K562 (cell line): Measurements from ENCODE around the gene TM9SF4. TPM values are rescaled to one million over a fixed set of nuclear protein-coding genes. Genes with fewer than 3 reads are reported as not detected.
A peak's percentile ranks its signal among the peaks of the same experiment; 100 is the strongest.

ENCODE experiments used
- ATAC-seq: fragments of 200-7000 bp; cut with Tn5 transposase; 3 replicates; pipeline ENCODE4 v1.9.1; 2020; ENCODE audit warnings: moderate library complexity
- BruUV-seq: library from RNA; stranded (reverse); fragments of 400-500 nt; replicated peaks from 2 replicates; lab custom pipeline; 2021; lab: Mats Ljungman, UMichigan
- CTCF ChIA-PET: fragments of 300-600 bp; formaldehyde crosslinking; extraction: SDS; loops from one replicate; lab custom pipeline; 2021; ENCODE audit warnings: low intra/inter-chr PET ratio; lab: Yijun Ruan, JAX
- POLR2A ChIA-PET: fragments of 300-600, 350-650 bp; sonication (Branson Sonifier 250); formaldehyde crosslinking; extraction: SDS; loops from one replicate; lab custom pipeline; 2021; ENCODE audit warnings: antibody characterized with exemption, inconsistent platforms; lab: Yijun Ruan, JAX
- DNase-seq, 4 experiments: peaks; one replicate each; pipeline versions ENCODE4 v3.0.0 to v3.0.0-alpha.2; 2011 to 2018; ENCODE audit warnings: low spot score in 3 of 4, mixed read lengths in 3 of 4; ENCODE audit errors: extremely low read depth in 1 of 4
- FAIRE-seq: peaks from 2 replicates; lab custom pipeline; 2011; peaks lifted over from hg19 to GRCh38; lab: Jason Lieb, UNC
- H2AFZ ChIP-seq: 2 replicates; pipeline ENCODE4 v1.6.0; 2011; ENCODE audit warnings: low read depth, low read length, control low read depth, inconsistent platforms
- H3K27ac ChIP-seq: fragments of 200-600 bp; 3 replicates; pipeline ENCODE4 v1.8.0; 2011; ENCODE audit warnings: low read depth, mild to moderate bottlenecking, control low read depth, inconsistent platforms, low read length, moderate library complexity, mixed read lengths; ENCODE audit errors: extremely low read depth
- H3K27me3 ChIP-seq, 2 experiments: fragments of 300-600 bp in 1 of 2; 2 replicates in 1 of 2; 3 replicates in 1 of 2; pipeline versions ENCODE4 v1.6.0 to v1.8.0; 2011; ENCODE audit warnings: inconsistent platforms in 2 of 2, low read length in 2 of 2, mild to moderate bottlenecking in 1 of 2, mixed read lengths in 1 of 2, moderate library complexity in 1 of 2; ENCODE audit not compliant: control insufficient read depth in 2 of 2, insufficient read depth in 2 of 2
- H3K36me3 ChIP-seq: fragments of 300-600 bp; 3 replicates; pipeline ENCODE4 v1.8.0; 2011; ENCODE audit warnings: mild to moderate bottlenecking, low read length, inconsistent platforms; ENCODE audit not compliant: control insufficient read depth, insufficient read depth
- H3K4me1 ChIP-seq, 2 experiments: fragments of 200-600 bp in 1 of 2; replicated peaks in 1 of 2; 2 replicates in 1 of 2; 3 replicates in 1 of 2; pipeline versions ENCODE4 v1.5.1 to v1.8.0; 2011; ENCODE audit warnings: inconsistent platforms in 2 of 2, low read length in 2 of 2, mild to moderate bottlenecking in 1 of 2, mixed read lengths in 1 of 2, moderate library complexity in 1 of 2; ENCODE audit not compliant: control insufficient read depth in 2 of 2, insufficient read depth in 2 of 2
- H3K4me2 ChIP-seq: 2 replicates; pipeline ENCODE4 v1.6.1; 2011; ENCODE audit warnings: low read length, control low read depth, inconsistent platforms, mixed read lengths; ENCODE audit not compliant: insufficient read depth
- H3K4me3 ChIP-seq: fragments of 200-600 bp; sonication (generic), shearing (Covaris generic); 2 replicates; pipeline ENCODE4 v1.5.1; 2016; ENCODE audit warnings: control low read depth, inconsistent platforms
- H3K79me2 ChIP-seq: fragments of 200-600 bp; 3 replicates; pipeline ENCODE4 v1.8.0; 2011; ENCODE audit warnings: low read length, inconsistent platforms; ENCODE audit not compliant: control insufficient read depth, insufficient read depth
- H3K9ac ChIP-seq, 2 experiments: 2 replicates each; pipeline versions ENCODE4 v1.6.0 to v1.6.1; 2011; ENCODE audit warnings: low read depth in 2 of 2, low read length in 2 of 2, control low read depth in 1 of 2, inconsistent platforms in 1 of 2, mild to moderate bottlenecking in 1 of 2, mixed read lengths in 1 of 2; ENCODE audit not compliant: insufficient read depth in 1 of 2
- H3K9me1 ChIP-seq: one replicate; pipeline ENCODE4 v1.6.0; 2011; ENCODE audit warnings: inconsistent platforms, mild to moderate bottlenecking, low read length, moderate library complexity; ENCODE audit not compliant: control insufficient read depth, insufficient read depth
- H3K9me3 ChIP-seq: replicated peaks from 2 replicates; pipeline ENCODE4 v1.5.1; 2011; ENCODE audit warnings: low read depth, low read length, inconsistent platforms; ENCODE audit not compliant: control insufficient read depth, insufficient read depth
- H4K20me1 ChIP-seq: replicated peaks from 2 replicates; pipeline ENCODE4 v1.6.1; 2011; ENCODE audit warnings: low read length, inconsistent platforms, mixed read lengths; ENCODE audit not compliant: control insufficient read depth, insufficient read depth
- COPS2 ChIP-seq: fragments of 450-650 bp; conservative IDR thresholded peaks from 2 replicates; pipeline ENCODE4 v1.6.1; 2016; ENCODE audit warnings: mild to moderate bottlenecking, moderate library complexity
- CTCF ChIP-seq, 3 experiments: IDR thresholded peaks in 2 of 3; conservative IDR thresholded peaks in 1 of 3; 2 replicates each; pipeline ENCODE4 v1.5.1; 2011 to 2012; ENCODE audit warnings: low read length in 3 of 3, mild to moderate bottlenecking in 3 of 3, control low read depth in 2 of 3, improper control_type of control experiment in 1 of 3, inconsistent platforms in 1 of 3, low read depth in 1 of 3, mixed read lengths in 1 of 3, moderate library complexity in 1 of 3; ENCODE audit not compliant: insufficient read depth in 2 of 3
- E2F6 ChIP-seq, 2 experiments: IDR thresholded peaks; 2 replicates each; pipeline ENCODE4 v1.6.1; 2011; ENCODE audit warnings: borderline replicate concordance in 1 of 2, control low read depth in 1 of 2, low read depth in 1 of 2, low read length in 1 of 2, mild to moderate bottlenecking in 1 of 2, mixed read lengths in 1 of 2, moderate library complexity in 1 of 2; ENCODE audit not compliant: insufficient read depth in 1 of 2, insufficient read length in 1 of 2, poor library complexity in 1 of 2, severe bottlenecking in 1 of 2; ENCODE audit errors: extremely low read depth in 1 of 2
- ESRRA ChIP-seq: fragments of 450-650 bp; IDR thresholded peaks from 2 replicates; pipeline ENCODE4 v1.6.1; 2014; ENCODE audit warnings: low read depth, mild to moderate bottlenecking, moderate library complexity, borderline replicate concordance
- POLR2G ChIP-seq: fragments of 200-400 bp; formaldehyde crosslinking; IDR thresholded peaks from 2 replicates; pipeline ENCODE4 v1.6.1; 2017; ENCODE audit warnings: low read depth, mild to moderate bottlenecking, antibody characterized with exemption, low read length, moderate library complexity
- RBM15 ChIP-seq: fragments of 200-400 bp; formaldehyde crosslinking; IDR thresholded peaks from 2 replicates; pipeline ENCODE4 v1.6.1; 2018; ENCODE audit warnings: mild to moderate bottlenecking, low read length, moderate library complexity; ENCODE audit not compliant: insufficient read depth
- XRCC3 ChIP-seq: fragments of 450-650 bp; IDR thresholded peaks from 2 replicates; pipeline ENCODE4 v1.6.1; 2017; ENCODE audit warnings: mild to moderate bottlenecking, moderate library complexity
- WGBS: fragments of 100-300 bp; shearing (Covaris generic); methylation state at CpG from one replicate; pipeline ENCODE4 v1.1.6; 2016; ENCODE audit warnings: low coverage, mixed read lengths; ENCODE audit not compliant: insufficient coverage; ENCODE audit errors: missing lambda C conversion rate; 5-methylcytosine and 5-hydroxymethylcytosine counted together
- in situ Hi-C: fragments of 300-500 bp; cut with MboI; formaldehyde crosslinking; loops from 4 replicates; pipeline ENCODE4 v1.15.0; 2018; ENCODE audit warnings: inconsistent platforms, mixed read lengths
- intact Hi-C: fragments of 100-400 bp; cut with micrococcal nuclease; formaldehyde crosslinking; loops from 2 replicates; pipeline ENCODE4 v1.14.2; 2022
- polyA plus RNA-seq, 8 experiments: library from polyadenylated mRNA; depleted of rRNA in 4 of 8; stranded (reverse) in 5 of 8; unstranded in 3 of 8; fragments of >200 nt; fragmentation: Nextera tagmentation in 2 of 8; fragmentation: Illumina TruSeq in 1 of 8; extraction: Ambion mirVana in 2 of 8; extraction: Trizol in 1 of 8; gene quantifications; 2 replicates each; pipeline versions ENCODE4 v1.2.1 to v1.2.3, GENCODE V29; 2011 to 2014; ENCODE audit warnings: inconsistent platforms in 1 of 8, missing spikeins in 1 of 8
- total RNA-seq, 7 experiments: library from RNA; depleted of rRNA in 6 of 7; stranded (reverse); fragments of >200 nt in 6 of 7; fragmentation: Illumina TruSeq in 2 of 7; extraction: Trizol in 2 of 7; gene quantifications; 2 replicates each; pipeline versions ENCODE4 v1.2.1 to v1.2.3, GENCODE V29; 2011 to 2021; ENCODE audit warnings: low replicate concordance in 1 of 7

Gene TM9SF4
- total and polyA plus RNA-seq, 9 of the 15 experiments (the other 6 are each of a cell fraction or from before 2014, with no cell fraction given): 14.5 to 46.3 (median 26.9) TPM

GRCh38 chr20:32079655-32080109, 29.8 kb upstream of the TM9SF4 start:
- no peak for FAIRE-seq

More at GRCh38 chr20:32079655-32080109, 29.8 kb upstream of the TM9SF4 start:
- ChIA-PET POLR2A (interaction anchor here (0.6 to 0.7 kb wide), 3 partner anchors 85 to 253 kb away, joined by 3 read pairs; no protein-coding TSS in a partner anchor), CTCF (no interaction called here)
- TF ChIP-seq CTCF (IDR thresholded peaks at IDR 0.05 in 2 of 3, conservative IDR thresholded peaks at IDR 0.05 in 1 of 3; ENCODE audit: insufficient read depth in 2 of 3, low read depth in 1 of 3, low read length in 3 of 3) (peak in 2 of 3 experiments; percentile 14 to 28; a peak in 2 of 6 replicates), RBM15 (no peak), POLR2G (no peak), COPS2 (no peak), ESRRA (peak; percentile 69), E2F6 (IDR thresholded peaks at IDR 0.05; ENCODE audit: borderline replicate concordance in 1 of 2, extremely low read depth in 1 of 2, insufficient read depth in 1 of 2, insufficient read length in 1 of 2, low read depth in 1 of 2, low read length in 1 of 2, poor library complexity in 1 of 2, severe bottlenecking in 1 of 2) (no peak), XRCC3 (no peak)
- H3K4me1 ChIP-seq: no peaks in the 10 kb centered on the region; a peak in 1 of 5 replicates
- WGBS: 14% methylated on average over 6 of the region's 8 CpGs
- H3K36me3 ChIP-seq: no peaks in the 10 kb centered on the region
- H3K27me3 ChIP-seq: peaks cover 30 to 46% of the 10 kb centered on the region in 2 experiments
- intact Hi-C loops (no loop called here), in situ Hi-C loops (no loop called here)
- H3K4me2 ChIP-seq: no peak overlapping the region
- no peaks in the 10 kb centered on the region for H3K9me1 ChIP-seq
- H3K4me3 ChIP-seq: no peak overlapping the region
- H3K27ac ChIP-seq: no peak overlapping the region
- H3K9me3 ChIP-seq: no peaks in the 10 kb centered on the region
- no peaks in the 10 kb centered on the region for H3K79me2 ChIP-seq
- no TSS peak for BruUV-seq
- H3K9ac ChIP-seq: 0 out of 4 replicates have a peak overlapping the region, but pooled peaks of 1 of the 2 experiments have one; percentile 13
- peak in 1 of 4 experiments; percentile 8 for DNase-seq
- ATAC-seq: peak; percentile 40; the same call in 1 of the 3 replicates
- H2AFZ ChIP-seq: no peak overlapping the region
- peaks cover 2% of the 10 kb centered on the region; the same call in 1 of the 2 replicates for H4K20me1 ChIP-seq
